Activated T-cell treated with anti-CD3 and anti-CD28 coated beads for 1 hour (primary cell): ENCODE results near the gene RPS6KB2.

ENCODE experiments used
- DNase-seq: peaks from one replicate; pipeline ENCODE4 v3.0.0-alpha.2; 2020; ENCODE audit warnings: low read depth

The RPS6KB2 gene

DNA sequence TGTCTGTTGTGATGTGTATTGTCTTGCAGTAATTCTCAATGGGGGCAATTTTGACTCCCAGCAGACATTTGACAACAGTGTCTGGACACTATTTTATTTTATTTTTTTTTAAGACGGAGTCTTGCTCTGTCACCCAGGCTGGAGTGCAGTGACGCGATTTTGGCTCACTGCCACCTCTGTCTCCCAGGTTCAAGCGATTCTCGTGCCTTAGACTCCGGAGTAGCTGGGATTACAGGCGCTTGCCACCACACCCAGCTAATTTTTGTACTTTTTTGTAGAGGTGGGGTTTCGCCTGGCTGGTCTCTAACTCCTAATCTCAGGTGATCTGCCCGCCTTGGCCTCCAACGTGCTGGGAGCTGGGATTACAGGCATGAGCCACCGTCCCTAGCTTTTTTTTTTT is 1.4 kb downstream of the RPS6KB2 start:
- no peak for DNase-seq

DNA sequence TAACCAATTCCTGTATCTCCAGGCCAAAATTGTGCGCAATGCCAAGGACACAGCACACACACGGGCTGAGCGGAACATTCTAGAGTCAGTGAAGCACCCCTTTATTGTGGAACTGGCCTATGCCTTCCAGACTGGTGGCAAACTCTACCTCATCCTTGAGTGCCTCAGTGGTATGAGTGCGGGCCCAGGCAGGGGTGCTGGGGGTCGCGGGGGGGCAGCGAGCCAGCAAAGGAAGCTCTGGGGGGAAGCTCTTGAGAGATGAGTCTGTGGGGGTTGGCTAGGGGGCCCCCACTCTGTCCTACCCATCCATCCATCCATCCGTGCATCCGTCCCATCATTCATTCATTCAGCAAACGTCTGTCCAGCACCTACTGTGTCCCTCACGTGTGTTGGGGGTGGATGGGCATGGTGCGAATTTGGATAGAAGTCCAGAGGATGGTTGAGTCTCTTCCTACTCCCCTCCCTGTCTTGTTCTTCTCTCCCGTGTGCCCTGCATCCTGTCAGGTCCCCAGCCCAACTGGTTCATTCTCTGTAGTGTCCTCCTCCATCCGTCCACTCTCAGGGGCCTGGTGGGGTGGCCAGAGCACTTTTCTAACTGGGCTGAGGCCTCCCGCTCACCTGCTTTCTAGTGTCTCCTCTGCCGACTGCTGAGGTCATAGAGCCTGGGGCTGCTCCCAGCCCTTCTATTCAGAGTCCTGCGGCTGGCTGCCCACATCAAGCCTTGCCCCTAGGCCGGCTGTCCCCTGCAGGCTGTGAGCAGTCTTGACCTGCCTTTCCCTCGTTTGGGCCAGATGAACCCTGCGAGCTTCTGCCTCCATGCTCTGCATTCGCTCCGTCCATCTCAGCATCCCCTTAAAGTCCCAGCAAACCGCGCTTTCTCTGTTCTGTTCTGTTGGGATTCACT is 3.3 kb downstream of the RPS6KB2 start:
- no peak for DNase-seq

DNA sequence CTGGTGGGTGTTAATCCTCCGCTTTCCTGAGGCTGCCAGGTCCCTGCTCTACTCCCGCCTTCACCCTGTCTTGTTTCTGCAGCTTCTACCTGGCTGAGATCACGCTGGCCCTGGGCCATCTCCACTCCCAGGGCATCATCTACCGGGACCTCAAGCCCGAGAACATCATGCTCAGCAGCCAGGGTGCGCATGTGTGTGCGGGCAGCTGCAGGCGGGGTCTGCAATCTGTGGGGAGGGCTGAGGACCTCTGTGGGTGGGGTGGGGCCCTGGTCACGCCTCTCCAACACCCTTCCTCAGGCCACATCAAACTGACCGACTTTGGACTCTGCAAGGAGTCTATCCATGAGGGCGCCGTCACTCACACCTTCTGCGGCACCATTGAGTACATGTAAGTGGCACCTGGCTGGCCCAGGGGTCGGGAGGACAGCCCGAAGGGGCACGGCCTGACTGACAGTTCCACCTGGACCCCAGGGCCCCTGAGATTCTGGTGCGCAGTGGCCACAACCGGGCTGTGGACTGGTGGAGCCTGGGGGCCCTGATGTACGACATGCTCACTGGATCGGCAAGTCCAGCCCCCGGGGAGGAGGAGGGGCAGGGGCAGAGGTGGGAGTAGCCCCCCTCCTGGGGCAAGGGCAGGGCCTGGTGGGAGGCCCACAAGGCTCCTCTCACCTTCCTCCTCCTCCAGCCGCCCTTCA is 4.5 kb downstream of the RPS6KB2 start:
- no peak for DNase-seq

DNA sequence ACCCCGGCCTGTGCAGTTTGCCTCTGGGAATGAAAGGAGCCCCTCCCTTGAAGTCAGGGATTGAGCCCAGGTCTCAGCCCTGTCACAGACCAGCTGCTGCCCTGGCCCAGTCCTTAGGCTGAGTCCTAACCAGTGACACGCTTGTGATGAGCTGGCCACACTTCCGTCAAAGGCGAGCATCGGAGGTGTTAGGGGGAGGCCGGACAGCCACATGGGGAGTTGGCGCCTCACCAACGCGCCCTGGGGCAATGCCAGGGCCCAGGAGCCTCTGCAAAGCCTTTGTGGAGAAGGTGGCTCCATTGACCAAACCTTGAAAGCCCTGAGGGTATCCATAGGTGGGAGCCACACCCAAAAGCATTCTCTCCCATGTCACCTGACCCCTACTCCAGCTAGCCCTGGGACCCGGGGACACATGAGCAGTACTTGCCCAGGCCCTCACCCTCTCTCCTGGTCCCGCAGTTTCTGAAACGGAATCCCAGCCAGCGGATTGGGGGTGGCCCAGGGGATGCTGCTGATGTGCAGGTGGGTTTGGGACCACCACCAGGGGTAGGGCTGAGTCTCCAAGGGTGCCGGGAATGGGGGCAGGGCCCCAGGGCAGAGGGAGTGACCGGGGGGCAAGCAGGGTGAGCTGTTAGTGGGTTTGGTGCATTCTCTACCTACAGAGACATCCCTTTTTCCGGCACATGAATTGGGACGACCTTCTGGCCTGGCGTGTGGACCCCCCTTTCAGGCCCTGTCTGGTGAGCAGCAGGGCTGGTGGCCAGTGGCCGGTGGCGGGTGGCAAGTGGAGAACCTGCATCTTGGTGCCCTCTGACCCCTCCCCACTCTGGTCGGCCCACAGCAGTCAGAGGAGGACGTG is 5.5 kb downstream of the RPS6KB2 start:
- no peak for DNase-seq

DNA sequence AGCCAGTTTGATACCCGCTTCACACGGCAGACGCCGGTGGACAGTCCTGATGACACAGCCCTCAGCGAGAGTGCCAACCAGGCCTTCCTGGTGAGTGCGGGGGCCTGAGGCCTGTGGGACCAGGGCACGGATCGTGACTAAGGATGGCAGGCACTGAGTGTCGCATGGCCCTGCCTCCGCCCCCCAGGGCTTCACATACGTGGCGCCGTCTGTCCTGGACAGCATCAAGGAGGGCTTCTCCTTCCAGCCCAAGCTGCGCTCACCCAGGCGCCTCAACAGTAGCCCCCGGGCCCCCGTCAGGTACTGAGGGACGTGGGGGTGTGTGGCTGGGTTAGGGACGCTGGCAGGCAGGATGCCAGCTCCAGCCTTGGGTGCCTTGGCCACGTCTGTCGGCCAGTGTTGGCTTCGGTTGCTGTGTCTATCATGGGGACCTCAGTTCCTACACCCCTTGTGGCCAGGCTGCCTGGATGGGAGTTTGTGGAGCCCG is 6.1 kb downstream of the RPS6KB2 start:
- no peak for DNase-seq

DNA sequence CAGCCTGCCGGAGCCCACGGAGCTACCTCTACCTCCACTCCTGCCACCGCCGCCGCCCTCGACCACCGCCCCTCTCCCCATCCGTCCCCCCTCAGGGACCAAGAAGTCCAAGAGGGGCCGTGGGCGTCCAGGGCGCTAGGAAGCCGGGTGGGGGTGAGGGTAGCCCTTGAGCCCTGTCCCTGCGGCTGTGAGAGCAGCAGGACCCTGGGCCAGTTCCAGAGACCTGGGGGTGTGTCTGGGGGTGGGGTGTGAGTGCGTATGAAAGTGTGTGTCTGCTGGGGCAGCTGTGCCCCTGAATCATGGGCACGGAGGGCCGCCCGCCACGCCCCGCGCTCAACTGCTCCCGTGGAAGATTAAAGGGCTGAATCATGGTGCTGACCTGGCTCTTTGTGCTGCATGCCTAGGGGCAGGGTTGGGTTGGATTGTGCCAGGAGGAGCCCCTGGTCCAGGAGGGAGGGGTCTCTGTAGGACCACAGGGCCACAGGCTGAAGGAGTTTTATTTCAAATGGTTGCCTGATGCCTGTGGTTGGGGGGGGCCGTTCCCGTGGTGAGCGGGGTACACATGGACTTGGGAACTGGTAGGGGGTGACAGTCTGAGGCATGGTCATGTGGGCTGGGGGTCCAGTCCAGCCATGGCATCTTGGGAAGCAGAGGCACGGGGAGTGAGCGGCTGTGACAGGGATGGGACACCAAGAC is 6.9 kb downstream of the RPS6KB2 start:
- no peak for DNase-seq

DNA sequence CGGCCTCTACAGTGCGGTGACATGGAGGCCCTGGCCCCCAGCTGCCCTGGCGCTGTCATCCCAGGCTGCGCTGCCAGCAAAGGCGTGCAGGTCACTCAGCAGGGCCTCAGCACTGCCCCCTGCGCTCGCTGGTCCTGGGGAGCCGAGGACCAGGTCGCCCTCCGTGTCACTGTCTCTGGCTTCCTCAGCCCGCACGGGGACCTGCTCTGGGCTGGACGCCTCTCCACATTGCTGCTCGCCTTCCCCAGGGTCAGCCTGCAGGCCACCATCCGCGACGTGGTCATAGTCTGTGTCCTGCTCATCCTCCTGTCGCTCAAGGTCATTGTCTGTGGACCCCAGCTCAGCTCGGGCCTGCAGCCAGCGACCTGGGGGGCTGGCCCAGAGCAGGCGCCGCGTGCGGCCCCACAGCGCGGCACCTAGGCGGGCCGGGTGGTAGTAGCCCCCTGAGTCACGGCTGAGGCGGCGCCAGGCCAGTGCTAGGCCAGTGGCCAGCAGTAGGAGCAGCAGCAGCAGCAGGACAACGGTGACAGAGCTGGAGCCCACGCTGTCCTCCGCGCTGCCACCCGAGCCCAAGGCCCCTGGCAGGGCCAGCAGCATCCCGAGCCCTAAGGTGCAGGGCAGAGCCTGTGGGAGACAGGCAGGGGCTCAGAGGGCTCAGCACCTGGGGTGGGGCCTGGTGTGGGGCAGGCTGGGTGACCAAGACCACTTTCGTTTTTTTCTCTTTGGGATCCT is 7.6 kb downstream of the RPS6KB2 start:
- no peak for DNase-seq

DNA sequence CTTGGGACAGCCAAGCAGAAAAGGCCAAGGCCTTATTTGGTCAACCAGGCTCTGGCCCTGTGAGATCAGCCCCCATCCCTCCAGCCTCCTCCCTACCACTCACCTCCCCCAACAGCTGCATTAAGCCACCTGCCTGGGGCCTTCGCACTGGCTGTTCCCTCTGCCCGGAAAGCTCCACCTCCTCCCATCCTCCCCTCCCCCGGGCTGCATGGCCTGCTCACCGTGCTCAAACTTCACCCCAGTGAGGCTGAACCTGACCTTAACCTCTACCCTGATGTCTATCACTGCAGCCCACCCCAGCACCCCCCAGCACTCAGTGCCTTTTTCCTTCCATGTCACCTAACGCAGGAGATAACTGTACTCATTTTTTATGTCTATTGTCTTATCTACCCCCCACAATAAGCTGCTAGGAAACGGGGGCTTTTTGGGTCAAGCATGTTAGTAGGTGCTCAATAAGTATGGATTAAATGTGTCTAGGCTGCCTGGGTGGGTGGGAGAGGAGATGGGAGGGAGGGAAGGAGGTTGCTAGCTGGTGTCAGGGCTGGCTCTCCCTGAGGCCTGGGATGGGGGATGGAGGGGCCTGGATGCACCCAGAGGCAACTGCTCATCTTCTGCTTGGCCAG is 8.3 kb downstream of the RPS6KB2 start:
- DNase-seq: peak; percentile 57

DNA sequence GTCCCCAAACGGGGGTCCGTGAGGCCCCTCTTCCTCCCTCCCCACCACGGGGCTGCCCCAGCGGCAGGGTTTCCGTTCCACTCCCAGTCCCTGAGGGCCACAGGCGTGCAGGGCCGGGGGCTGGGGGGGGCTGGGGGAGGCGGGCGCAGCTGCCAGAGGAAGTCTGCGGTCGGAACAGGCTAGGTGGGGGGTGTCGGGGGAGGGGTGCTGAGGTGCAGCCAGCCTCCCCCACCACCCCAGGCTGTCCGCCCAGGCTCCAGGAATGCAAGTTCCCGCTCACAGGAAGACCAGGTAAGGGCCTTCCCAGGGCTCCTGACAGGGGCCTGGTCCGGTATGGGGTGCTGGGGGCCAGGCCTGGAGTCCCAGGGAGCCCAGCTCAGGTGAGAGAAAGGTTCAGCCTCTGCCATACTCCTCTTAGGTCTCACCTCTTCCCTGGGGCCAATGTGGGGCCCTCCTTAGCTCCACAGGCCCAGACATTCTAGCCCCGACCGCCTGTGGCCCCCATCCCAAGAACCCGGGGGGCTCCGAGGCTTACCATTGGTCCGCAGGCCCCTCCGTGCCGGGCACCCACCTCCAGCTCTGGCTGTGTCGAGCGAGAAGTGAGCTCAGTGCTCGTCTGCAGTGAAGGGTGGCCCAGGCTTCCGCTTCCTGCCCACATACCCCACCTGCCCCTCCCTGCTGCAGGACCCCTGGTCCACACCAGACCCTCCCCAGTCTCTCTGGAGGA is 9.0 kb downstream of the RPS6KB2 start, which contains the start of gene PTPRCAP:
TSS of gene PTPRCAP (minus strand) at position 601 of the 727 bp plus-strand sequence. CDS start at position 538, 63 bp downstream.
- DNase-seq: peak; percentile 71

DNA sequence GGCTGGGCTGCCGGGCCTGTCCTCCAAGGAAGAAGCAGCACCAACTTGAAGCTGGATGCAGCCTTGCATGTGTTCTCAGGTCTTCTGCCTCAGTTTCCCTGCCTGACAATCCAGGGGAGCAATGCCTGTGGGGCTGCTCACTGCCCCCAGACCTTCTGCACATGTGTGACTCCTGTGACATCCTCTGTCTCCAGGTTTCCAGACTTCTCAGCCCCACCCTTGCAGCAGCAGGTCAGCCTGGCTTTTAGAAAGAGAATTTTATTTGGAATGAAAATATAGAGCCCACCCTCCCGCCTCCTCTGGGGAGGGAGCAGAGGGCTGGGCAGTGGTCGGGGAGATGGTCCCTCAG is 9.5 kb downstream of the RPS6KB2 start:
- no peak for DNase-seq

DNA sequence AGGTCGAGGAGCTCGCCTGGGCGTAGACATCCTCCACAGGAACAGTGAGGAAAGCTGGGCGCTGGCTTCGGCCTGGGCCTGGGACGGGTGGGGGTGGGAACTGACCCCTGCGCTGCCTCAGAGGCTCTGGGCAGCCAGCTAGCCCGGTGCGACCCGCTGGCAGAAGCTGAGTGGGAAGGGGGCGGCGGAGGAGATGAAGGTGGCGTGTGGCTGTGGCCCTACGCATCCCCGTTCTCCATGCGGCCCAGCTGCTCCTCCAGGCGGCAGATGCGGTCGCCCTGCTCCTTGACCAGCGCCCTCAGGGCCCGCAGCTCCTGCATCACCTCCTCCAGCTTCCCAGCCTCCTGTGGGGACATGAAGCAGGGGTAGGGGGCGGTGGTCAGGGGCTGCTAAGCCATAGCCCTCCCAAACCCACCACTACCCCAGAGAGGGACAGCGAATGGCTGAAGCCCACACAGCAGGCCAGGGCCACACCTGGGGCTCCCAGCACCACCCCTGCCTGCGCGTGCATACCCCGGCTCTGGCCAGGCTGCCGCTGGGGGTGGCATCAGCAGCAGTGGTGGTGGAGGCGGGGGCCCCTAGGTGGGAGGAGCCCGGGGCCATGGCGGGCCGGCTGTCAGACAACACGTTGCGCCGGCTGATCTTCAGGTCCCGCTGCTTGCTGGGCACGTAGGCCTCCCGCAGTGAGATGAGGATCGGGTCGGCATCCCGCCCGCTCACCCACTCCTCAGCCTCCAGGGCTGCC is 10.0 kb downstream of the RPS6KB2 start:
- peak; percentile 66 for DNase-seq

DNA sequence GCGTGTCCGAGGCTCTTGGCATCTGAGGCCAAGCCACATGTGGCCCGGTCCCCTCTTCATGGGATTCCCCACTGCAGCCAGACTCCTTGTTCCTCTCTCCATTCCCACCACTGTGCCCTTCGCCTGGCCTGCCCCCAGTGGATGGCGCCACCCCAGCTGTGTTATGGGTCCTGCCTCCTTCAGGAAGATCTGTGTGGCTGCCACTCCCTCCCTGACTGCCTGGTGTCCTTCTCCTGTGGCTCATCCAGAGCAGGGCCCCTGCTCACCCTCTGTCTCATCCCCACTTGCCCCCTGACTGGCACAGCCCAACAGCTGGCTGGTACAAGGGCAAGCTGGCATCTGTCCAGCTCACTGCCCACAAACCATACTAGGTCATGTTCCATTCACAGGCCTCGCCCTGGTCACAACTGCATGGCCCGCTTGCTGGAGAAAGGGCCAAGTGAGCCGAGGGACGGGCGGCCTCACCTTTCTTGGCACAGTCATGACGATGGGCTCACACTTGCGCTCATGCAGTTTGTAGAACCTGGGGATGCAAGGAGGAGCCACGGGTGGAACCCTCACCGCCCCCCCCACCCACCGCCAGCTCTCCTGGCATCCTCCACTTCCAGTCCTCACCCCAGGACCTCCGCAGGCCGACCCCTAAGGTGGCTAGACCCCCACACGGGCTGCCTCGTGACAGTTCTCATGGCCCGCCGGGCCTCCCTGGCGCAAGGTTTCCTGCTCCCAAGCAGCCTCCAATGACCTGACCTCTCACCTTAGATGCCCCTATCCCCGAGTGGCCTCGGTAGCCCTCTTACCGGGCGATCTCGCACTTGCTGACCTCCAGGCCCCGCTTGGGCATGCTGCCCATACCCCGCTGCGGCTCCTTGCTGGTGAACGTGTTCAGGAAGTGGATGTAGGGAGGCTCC is 11.3 kb downstream of the RPS6KB2 start:
- no peak for DNase-seq

DNA sequence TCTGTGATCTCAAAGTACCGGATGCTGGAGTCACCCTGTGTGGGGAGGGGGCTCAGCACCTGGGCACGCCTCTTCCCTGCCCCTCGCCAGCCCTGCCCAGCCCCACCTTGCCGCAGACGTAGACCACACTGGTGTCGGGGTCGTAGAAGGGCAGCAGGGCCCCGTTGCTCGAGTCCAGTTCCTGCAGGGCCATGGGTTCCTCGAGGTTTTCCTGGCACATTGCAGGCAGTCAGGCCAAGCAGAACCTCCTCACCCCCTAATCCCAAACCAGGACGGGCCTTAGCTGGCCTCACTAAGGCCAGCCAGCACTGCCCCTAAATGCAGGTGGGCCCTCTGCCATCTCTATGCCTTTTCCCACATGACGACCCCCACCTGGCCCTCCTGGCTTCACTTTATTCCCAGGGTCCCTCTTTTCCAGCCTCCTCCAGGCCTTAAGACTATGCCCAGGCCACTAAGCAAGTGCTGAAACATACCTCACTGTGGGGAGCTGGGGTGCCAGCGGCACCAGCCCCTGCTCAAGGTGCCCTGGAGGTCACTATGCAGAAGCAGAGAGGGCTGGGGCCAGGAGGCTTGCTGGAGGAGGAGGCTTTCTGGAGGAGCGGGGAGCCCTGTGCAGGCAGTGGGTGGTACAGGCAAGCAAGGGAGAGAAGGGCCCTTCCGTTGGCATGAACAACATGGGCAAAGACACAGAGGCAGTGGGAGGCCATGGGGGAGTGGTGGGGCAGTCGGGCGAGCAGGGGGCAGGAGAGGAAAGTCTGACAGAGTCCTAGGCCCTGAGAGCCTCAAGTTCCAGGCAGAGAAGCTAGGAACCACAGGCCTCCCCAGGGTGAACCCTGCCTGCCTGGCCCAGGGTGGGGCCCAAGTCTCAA is 12.2 kb downstream of the RPS6KB2 start:
- no peak for DNase-seq

DNA sequence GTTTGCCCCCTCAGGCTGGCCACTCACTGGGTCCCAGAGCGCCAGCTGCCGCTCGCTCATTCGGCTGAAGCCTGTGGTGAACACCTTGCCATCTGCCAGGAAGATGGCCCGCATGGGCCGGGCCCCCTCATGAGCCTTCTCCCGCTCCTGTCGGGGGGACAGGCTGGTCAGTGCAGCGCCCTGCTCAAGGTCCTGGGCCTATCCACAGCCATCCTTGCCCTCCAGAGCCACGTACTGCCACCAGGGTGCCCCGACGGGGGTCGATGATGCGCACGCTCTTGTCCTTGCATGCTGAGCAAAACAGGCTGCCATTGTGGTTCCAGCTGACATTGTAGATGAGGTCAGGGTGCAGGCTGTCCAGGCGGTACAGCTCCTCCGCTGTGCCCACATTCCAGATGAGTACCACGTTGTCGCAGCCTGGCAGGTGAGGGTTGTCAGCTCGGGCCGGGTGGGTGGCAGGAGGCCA is 12.8 kb downstream of the RPS6KB2 start:
- no peak for DNase-seq

DNA sequence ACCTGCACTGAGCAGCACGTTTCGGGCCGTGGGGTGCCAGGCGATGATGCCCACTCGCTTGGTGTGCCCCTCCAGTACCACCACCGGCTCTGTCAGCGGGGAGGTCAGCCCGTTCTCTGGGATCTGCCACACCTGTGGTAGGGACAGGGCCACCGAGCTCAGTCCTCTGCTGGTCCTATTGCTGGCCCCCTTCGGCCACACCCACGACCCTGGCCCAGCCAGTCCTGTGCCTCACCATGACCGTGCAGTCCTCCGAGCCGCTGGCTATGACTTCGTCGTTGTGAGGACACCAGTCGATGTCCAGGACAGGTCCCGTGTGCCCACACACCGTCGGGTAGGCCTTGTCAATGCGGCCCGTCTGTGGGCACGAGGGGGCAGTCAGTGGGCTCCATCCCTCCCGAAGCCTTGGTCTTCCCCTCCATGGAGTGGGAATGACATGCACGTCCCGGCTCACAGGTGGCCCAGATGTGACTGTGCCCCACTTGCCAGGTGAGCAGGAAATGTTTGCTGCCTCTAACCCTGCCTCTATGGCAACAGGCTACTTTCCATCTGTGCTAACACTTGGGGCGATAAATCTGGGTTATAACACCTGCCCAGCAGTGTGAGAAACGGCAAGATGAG is 13.5 kb downstream of the RPS6KB2 start:
- no peak for DNase-seq
